GM21528 (cell line): ENCODE data around the gene AGAP1.

Experiments
- ATAC-seq: cut with Tn5 transposase; IDR thresholded peaks from one replicate; pipeline ENCODE4 v1.9.1; 2021; ENCODE audit warnings: mild to moderate bottlenecking, moderate library complexity; ENCODE audit not compliant: unreplicated experiment, low FRiP score

AGAP1 gene

GRCh38 chr2:236026841-236027240 lies 533.0 kb downstream of the AGAP1 start:
- no peak for ATAC-seq

GRCh38 chr2:236028066-236028465 lies 534.2 kb downstream of the AGAP1 start:
- ATAC-seq: no peak

DNA sequence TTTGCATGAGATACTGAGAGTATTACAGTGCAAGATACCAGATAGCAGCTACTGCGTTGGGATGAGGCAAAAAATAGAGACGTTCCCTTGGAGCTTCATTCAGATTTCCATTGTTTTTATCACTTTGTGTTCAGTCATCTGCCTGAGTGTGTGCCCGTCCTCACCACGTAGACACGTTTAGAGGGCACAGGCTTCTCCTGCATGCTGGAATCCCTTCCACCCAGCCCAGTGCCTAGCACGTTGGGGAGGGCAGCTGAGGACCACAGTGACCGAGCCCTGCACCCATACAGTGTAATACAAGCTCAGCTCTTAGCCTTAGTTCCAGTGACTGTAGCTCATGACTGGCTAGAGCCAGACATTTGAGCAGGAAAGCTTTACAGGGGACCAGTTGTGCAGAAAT lies 539.6 kb downstream of the AGAP1 start:
- no peak for ATAC-seq

- no peak for ATAC-seq
These were observed 541.1 kb downstream of the AGAP1 start for GRCh38 chr2:236034974-236035373.

- ATAC-seq: no peak
These were observed 542.2 kb downstream of the AGAP1 start for GRCh38 chr2:236036045-236036444.

- no peak for ATAC-seq
These were observed 544.3 kb downstream of the AGAP1 start for GRCh38 chr2:236038096-236038495.

GRCh38 chr2:236040600-236041328 lies 546.9 kb downstream of the AGAP1 start:
- ATAC-seq: no peak

DNA sequence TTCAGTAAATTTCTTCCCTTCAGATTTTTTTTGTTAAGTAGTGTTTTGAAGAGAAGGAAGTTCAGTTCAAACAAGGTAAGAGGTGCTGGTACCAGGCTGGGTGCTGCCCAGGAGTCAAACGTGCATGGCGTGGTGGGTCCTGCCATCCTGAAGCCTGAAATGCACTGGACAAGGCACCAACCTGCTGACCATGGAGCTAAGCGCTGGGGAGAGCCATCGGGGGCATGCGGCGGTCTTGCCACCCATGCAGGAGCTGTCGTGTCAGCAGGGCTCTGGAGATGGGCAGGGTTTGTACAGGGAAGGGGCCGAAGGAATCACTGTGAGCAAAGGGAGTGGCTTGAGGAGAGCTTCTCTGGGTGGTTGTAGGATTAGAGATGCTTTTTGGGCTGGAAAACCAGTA lies 547.8 kb downstream of the AGAP1 start:
- no peak for ATAC-seq

DNA sequence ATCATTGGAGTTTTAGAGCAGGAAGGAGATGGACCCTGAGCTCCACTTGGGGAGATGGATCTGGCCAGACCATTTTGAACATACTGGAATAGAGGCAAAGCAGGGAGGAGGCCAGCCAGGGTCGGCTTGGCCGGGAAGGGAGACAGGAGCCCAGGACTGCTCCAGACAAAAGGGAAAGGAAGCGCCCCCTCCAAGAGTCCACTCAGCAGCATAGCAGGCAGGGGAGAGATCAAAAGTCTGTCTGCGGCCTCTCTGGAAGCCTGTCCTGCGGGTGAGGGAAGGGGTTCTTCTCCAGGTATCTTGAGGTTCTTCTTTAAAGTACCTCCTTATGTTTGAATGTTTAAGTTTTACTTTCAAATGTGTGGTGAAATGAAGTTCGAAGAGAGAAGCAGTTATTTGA lies 548.2 kb downstream of the AGAP1 start:
- no peak for ATAC-seq

GRCh38 chr2:236044191-236044590 lies 550.3 kb downstream of the AGAP1 start:
- no peak for ATAC-seq

DNA sequence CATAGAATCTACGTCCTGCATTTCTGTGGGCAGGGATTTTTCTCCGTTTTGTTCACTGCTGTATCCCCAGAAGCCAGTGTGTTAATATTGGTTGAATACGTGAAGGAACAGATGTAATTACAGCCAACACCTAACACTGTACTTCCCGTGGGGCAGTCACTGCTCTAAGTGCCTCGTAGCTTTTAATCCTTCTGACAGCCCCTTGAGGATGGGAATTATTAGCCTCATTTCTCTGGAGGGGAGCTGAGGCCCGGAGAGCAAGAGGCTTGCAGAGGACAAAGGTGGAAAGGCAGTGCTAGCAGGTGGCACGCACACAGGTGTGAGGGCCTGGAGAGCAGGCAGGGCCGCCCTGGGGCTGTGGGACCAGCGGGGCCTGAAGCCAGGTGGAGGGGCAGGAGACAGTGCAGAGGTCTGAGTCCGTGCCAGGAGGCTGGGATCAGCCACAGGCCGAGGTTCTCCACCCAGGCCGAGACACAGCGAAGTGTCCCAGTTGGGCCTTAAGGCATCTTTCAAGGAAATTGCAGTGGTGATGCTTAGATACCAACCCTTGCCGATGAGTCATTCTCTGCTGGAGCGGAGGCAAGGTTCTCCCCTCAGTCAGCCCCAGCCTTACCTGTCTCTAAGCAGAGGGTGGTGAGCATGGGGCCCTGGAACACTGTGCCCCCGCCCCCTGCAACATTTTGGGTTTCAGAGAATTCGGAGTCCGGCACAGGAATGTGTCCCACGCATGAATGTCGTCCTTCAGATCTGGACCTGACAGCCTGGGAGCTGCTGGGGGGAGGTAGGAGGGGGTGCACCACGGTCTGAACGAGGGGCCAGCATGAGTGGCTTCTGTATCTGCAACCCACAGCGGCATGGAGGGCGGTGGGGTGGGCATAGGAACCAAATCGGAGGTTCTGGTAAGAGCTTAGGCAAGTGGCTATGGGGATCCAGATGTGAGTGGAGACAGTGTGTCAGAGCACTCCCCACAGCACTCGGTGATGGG lies 551.7 kb downstream of the AGAP1 start:
- no peak for ATAC-seq

DNA sequence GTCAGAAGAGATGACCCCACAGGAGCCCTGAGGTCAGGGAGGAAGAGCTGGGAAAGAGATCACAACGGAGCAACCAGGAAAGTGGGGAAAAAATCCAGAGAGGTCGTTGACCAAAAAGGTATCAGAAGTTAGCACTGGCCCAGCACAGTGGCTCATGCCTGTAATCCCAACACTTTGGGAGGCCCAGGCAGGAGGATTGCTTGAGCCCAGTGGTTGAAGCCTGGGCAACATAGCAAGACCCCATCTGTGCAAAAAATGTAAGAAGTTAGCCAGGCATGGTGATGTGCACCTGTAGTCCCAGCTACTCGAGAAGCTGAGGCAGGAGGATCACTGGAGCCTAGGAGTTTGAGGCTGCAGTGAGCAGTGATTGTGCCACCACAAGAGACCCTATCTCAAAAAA lies 552.9 kb downstream of the AGAP1 start:
- no peak for ATAC-seq

DNA sequence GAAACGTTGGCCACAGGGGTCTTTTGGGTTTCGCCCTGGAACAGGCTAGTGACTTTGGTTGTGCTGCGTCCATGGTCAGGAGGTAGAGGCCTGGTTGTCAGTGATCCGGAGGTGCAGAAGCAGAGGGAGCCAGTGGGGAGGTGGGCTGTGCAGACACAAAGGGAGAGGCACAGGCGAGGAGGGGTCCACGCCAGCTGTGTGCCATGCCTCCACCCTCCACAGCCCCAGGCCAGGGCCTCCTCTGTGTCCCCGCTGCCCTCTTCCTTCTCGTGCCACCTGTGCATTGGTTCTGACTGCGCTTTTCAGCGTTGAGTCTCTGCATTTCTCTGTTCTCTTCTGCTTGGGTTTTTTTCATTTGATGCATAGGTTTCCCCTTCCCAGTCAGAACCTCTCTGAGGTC lies 553.3 kb downstream of the AGAP1 start:
- ATAC-seq: no peak

DNA sequence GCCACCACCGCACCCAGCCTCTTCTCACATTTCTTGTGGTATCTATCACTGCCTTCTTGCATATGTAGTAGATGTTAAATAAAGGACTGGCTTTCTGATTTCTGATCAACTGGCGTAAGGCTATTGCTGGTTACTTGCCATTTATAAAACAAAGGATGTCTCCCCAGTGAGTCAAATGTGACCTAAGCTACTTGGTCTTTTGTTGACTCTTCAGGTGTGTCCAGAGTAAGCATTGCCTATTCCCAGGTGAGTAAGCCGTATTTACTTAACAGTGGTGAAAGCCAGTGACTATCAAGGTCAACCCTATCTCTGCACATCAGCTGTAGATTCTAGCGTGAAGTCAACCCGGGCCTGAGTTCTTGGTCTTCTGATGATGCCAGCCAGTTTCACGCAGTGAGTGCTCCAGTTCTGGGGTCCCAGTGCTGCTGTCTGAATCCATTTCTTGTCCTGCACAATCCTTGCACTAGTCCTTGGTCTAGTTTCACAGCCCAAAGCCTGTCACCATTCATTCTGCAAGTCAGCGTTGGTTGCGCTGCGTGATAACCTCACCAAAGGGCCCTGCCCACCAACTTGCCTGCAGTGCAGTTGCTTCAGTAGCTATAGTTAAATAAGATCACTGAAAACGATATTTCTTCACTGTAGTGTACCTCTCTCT lies 554.2 kb downstream of the AGAP1 start:
- ATAC-seq: no peak

DNA sequence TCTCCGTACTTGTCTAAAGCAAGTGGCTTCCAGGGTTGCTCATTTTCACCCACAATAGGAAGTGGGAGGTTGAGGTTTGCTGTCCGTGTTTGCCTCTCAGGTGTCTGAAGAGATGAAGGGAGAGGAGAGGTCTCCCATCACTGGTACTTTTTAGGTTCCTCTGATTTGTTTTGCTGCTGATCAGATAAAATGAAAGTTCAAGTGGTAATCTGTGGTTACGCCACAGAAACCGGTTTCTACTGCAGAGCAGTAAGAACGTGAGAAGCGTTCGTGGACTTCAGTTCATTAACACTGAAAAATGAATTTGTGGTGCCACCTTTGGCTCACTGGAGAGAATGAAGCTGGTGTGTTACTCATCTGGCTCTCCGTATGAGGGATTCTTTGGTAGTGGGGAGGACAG lies 556.1 kb downstream of the AGAP1 start:
- no peak for ATAC-seq

DNA sequence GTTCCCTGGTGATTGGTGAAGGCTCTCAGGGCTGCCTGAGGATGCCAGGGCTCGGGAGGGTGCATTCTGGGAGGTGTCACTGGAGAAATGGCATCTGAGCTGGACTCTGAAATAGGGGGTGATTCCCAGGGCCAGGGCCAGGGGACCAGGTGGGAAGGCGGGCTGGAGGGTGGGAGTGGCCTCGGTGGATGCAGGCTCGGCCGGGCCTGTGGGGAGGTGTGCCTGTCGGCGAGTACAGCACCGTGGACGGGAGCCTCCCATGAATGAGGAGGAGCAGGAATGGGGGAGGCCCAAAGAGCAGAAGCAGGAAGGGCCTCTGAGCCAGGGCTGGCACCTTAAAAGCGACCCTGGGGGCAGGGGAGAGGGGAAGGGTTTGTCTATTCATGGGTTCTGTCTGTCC lies 557.5 kb downstream of the AGAP1 start:
- no peak for ATAC-seq

- ATAC-seq: no peak
These were observed 558.0 kb downstream of the AGAP1 start for GRCh38 chr2:236051806-236052205.

GRCh38 chr2:236052206-236052605 lies 558.4 kb downstream of the AGAP1 start:
- no peak for ATAC-seq

DNA sequence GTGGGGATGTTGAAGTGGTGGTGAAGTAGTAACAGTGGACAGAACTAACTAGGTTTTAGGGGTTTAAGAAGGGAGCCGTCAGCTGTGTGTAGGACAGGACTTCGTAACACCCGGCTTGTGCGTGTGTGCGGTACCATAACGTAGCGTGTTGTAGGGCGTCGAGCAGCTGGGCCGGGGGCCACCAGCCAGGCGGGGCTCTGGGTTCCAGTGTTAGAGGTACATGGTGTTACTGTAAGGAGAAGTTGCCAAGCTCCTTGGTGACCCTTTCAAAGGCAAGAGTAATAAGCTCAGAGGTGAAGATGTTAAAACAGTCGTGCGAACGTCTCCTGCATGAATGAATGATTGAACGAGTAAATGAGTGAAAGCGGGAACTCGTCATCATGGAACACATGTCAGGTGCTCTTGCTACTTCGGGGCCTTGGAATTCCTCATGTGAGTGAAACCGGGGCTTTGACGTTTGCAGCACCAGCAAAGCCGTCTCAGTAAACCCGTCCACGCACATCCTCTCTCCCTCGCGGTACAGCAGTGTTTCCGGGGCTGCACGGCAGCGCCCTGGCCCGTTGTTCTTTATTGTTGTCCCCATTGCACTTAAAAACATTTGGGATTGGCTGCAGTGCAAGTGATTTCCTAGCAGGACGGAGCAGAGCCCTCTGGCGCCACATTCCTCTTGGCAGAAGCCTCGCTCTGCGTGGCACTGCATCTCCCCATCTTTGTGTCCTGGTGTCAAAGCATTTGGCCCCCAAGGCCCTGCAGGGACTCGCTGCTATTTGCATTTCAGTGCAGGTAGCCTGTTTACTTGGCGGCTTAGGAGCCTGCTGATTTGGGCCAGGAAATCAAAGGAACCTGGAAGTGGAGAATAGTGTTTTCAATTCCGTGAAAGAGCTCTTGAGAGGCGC lies 559.3 kb downstream of the AGAP1 start:
- no peak for ATAC-seq

DNA sequence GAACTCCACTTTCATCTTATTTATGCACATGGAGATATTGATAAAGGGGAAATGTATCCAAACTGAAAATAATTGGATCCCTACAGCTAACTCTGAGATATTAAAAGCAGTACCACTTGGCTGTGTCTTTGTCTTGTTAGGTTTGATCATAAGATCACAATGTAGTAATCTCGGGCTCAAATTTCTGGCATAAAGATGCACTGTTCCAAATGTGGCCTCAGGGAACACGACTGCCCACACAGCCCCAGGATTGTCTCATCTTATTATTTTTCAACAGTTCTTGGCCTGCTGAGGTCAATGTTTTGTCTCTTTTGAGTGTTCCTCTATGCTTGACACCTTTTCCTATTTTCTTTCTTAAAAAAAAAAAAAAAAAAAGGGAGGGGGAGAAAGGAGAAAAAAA lies 560.3 kb downstream of the AGAP1 start:
- no peak for ATAC-seq
